C4-2B (cell line): ENCODE data around the gene TEX14.

Experiments
- H3K27ac ChIP-seq: fragments of 450-650 bp; 2 replicates; pipeline ENCODE4 v1.5.1; 2017
- ZFX ChIP-seq: fragments of 450-650 bp; IDR thresholded peaks from 2 replicates; pipeline ENCODE4 v1.6.1; 2017
- TF ChIP-seq, protein P1 (sequence below): fragments of 450-650 bp; conservative IDR thresholded peaks from 2 replicates; pipeline ENCODE4 v1.5.1; 2017; ENCODE audit warnings: mild to moderate bottlenecking

TEX14 gene

DNA sequence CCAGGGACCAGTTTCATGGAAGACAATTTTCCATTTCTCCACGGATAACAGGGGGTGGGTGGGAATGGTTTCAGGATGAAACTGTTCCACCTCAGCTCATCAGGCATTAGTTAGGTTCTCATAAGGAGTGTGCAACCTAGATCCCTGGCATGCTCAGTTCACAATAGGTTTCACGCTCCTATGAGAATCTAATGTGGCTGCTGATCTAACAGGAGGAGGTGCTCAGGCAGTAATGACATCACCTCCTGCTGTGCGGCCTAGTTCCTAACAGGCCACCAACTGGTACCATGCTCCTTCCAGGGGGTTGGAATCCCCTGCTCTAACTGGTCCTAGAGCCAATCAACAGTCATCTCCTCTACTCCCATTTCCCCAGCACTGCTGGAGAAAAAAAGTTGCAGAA is 19.9 kb downstream of the TEX14 start:
- no peak for TF ChIP-seq ZFX
- TF ChIP-seq, protein P1, sequence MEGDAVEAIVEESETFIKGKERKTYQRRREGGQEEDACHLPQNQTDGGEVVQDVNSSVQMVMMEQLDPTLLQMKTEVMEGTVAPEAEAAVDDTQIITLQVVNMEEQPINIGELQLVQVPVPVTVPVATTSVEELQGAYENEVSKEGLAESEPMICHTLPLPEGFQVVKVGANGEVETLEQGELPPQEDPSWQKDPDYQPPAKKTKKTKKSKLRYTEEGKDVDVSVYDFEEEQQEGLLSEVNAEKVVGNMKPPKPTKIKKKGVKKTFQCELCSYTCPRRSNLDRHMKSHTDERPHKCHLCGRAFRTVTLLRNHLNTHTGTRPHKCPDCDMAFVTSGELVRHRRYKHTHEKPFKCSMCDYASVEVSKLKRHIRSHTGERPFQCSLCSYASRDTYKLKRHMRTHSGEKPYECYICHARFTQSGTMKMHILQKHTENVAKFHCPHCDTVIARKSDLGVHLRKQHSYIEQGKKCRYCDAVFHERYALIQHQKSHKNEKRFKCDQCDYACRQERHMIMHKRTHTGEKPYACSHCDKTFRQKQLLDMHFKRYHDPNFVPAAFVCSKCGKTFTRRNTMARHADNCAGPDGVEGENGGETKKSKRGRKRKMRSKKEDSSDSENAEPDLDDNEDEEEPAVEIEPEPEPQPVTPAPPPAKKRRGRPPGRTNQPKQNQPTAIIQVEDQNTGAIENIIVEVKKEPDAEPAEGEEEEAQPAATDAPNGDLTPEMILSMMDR, result no peak
- H3K27ac ChIP-seq, result no peak overlapping the region

DNA sequence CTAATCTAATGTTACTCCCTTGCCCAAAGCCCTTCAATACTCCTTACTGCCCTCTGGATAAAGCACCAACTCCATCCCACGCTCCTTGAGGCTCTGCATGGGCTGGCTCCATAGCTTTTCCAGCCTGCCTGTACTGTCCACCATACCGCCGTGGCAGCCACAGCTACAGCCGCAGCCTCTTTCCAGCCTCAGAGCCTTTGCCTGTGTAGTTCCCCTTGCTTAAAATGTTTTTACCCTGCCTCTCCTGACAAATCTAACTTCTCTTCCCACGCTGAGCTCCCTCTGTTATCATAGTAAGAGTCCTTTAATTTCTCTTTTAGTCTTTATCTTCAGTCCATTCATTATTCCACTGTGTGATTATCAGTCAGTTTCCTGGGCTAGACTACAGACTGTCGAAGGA is 22.0 kb downstream of the TEX14 start:
- no peak overlapping the region for H3K27ac ChIP-seq

DNA sequence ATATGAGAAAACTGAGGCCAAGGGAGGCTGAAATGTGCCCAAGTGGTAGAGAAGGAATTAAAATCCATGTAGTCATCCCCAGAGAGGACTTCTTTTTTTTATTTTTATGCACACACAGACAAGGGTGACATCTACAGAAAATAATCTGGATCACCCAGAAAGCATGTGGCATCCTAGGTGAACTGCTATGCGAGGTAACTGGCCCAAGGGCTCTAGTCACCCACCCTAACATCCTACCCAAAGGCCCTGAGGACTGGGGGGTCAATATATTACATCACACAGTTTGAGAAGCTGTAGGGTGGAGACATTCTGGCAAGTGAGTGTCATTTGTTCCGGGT is 23.3 kb downstream of the TEX14 start:
- peak overlapping the region; percentile 95; the same call in 1 of the 2 replicates for H3K27ac ChIP-seq
- TF ChIP-seq, protein P1, result no peak
- no peak for TF ChIP-seq ZFX

More for the DNA sequence above, 22.0 kb downstream of the TEX14 start:
- TF ChIP-seq ZFX, result no peak
- TF ChIP-seq, protein P1, result no peak

DNA sequence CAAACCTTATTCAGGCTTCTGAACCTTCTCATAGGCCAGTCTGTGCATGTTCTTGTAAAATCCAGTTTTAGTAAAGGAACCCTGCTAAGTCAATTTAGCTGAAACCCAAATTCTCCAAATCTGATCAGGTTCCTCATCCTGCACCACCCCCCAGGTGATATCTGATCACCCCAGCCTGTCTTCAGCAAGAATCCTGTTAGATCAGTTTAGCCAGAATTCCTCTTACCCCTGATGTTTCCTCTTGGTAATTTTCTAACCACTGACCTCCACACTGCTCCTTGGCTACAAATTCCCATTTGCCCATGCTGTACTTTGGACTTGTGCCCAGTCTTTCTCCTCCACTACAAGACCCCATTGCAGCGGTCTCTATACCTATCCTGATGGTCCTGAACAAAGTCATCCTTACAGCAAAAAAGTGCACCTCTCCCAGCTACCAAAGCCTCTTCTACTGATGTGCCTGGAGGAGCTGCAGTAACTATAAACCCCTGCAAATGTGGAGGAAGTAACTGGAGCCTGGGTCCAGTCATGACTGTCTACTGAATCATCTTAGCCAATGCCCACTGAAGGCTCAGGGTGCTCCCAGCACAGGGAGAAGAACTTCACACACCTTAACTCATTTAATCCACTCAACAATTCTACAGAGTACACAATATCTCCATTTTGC is 23.8 kb downstream of the TEX14 start:
- H3K27ac ChIP-seq, result peak overlapping the region; percentile 95
- no peak for TF ChIP-seq ZFX
- TF ChIP-seq, protein P1, result no peak

DNA sequence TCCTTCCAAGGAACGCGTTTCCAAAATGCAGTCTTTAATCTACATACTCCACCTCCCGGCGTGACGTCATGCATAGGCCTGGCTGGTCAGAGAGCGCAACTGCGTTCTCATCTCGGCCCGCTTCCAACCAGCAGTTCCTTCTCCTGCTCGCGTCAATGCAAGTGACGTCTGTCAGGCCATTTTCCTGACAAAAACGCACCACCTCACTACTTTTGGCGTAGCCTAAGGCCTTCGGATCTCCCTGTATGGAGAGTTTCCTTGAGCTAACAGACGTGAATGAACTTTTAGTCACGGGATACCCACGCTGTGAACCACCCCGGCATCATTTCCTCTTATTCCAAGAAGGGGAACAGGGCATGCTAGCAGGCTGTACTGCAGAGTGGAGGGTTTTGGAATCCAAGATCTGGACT is 25.0 kb downstream of the TEX14 start:
- peak; percentile 11; the same call in 1 of the 2 replicates for TF ChIP-seq ZFX
- TF ChIP-seq, protein P1, result no peak
- peak overlapping the region; percentile 95 for H3K27ac ChIP-seq

DNA sequence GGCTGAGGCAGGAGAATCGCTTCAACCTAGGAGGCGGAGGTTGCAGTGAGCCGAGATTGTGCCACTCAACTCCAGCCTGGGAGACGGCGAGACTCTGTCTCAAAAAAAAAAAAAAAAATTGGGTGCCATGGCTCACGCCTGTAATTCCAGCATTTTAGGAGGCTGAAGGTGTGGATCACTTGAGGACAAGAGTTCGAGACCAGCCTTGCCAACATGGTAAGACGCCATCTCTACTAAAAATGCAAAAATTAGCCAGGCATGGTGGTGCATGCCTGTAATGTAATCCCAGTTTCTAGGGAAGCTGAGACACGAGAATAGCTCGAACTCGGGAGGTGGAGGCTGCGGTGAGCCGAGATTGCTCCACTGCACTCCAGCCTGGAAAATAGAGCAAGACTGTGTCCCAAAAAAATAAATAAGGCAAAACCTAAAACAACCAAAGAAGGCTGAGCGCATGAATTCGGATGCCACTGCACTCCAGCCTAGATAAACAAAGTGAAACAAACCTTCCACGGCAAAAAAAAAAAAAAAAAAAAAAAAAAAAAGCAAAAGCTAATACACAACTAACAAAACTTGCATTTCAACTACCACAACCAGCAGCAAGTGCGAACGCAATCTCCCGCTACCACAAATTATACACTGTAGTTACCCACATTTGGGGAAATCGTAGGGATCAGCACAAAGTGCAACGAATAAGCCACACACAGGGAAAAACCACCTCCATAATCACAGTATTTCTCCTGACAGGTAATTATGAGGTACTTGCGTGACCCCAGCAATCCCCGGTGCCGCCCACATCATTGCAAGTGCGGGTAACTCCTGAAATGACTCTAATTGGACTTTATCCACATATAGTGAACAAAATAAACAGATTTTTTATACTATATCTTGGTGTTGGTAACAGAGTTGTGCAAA is 25.6 kb downstream of the TEX14 start:
- H3K27ac ChIP-seq, result peak overlapping the region; percentile 95
- TF ChIP-seq, protein P1, result no peak
- TF ChIP-seq ZFX, result no peak

DNA sequence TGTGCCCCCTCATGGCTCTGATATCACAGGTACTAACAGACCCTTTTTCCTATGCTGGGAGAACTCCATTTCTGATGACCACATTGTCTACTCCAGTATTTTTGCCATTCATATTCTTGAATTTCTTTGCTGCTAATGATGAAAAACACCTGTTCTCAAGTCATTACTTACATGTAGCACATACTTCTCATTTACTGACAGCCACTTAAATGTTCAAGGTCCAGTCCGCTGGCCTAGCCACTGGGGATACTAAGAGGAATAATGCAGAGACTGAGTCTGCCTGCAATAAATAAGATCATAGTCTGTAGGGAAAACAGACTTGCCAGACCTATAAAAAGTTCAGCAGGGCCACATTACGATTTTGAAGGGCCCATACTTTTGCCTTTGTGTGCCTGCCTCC is 27.5 kb downstream of the TEX14 start:
- TF ChIP-seq, protein P1, result no peak
- TF ChIP-seq ZFX, result no peak
- no peak overlapping the region for H3K27ac ChIP-seq
